ENCODE measurements around the gene BORCS8.

BORCS8 gene

DNA sequence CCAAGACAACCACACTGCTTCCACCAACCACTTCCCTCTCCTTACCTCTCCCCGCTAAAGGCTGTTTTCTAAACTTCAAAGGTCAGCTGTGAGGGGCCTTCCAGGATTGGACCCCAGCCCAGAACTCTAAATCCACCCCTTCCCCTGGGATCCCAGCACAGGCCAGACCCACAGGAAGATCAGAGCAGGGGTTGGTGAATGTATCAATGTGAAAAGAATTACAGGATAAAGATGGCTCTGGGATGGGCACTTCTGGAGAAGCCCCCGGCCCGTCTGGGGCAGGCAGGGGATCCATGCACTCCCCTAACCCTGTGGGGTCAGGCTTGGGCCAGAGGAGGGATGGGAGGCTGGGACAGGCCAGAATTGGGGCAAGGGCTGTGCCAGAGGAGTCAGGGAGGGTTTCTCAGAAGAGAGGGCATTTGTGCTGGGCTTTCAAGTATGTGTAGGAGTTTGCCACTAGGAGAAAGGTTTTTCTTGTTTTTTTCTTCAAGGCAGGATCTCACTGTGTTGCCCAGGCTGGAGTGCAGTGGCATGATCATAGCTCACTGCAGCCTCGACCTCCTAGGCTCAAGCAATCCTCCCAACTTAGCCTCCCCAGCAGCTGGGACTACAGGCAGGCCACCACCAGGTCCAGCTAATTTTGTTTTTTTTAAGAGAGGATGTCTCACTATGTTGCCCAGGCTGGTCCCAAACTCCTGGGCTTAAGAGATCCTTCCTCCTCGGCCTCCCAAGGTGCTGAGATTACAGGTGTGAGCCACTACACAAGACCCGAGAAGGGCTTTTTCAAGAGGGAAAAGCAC lies 20.9 kb downstream of the BORCS8 start:
- TF ChIP-seq, protein P1, sequence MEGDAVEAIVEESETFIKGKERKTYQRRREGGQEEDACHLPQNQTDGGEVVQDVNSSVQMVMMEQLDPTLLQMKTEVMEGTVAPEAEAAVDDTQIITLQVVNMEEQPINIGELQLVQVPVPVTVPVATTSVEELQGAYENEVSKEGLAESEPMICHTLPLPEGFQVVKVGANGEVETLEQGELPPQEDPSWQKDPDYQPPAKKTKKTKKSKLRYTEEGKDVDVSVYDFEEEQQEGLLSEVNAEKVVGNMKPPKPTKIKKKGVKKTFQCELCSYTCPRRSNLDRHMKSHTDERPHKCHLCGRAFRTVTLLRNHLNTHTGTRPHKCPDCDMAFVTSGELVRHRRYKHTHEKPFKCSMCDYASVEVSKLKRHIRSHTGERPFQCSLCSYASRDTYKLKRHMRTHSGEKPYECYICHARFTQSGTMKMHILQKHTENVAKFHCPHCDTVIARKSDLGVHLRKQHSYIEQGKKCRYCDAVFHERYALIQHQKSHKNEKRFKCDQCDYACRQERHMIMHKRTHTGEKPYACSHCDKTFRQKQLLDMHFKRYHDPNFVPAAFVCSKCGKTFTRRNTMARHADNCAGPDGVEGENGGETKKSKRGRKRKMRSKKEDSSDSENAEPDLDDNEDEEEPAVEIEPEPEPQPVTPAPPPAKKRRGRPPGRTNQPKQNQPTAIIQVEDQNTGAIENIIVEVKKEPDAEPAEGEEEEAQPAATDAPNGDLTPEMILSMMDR (IDR thresholded peaks at IDR 0.05; ENCODE audit: low read depth, low read length, missing control alignments): no peak
- Histone ChIP-seq H3K36me3 (replicated peaks) (no peaks in the 10 kb centered on the region), H3K27ac (no peak overlapping the region), H3K27me3 (replicated peaks) (no peaks in the 10 kb centered on the region), H3K4me3 (ENCODE audit: low read depth, low read length) (no peak overlapping the region)
- DNase-seq: no peak
- in situ Hi-C loops (cut with HindIII; ENCODE audit: low pct_ligation_motif_present, low sequenced_read_pairs): no loop called here

DNA sequence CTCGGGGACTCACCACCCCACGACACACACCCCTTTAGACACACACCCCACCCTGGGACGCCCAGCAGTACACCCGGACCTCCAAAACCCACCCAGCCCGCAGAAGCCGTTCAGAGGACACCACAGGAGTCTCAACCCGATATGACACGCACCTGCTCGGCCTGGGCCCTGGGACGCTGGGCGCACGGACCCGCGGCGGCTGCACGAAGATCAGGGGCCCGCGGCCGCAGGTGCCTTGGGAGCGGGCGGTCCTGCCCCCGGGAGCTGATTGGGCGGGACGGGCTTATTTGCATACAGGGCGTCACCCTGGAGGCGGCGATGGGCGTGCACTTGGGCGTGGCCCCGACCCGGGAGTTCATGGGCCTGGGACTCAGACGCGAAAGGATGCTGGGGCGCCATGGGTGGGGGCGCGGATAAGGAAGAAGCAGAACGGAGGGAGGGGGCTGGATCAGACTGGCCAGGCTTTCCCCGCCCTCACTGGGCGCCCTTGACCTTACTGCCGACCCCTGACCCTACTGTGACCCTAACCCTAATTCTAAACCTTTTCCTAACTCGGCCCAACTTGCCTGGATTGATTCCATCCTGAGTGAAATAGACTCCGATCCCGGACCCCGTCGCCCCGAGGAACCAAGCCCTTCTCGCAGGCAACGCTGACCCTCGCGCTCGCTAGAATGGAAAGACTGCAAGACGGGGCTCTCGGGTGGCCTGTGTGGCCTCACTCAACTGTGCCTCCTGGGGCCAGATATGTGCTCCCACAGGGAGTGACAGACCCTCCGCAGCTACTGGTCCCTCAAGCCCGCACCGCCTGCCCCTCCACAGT lies 21.7 kb downstream of the BORCS8 start, which contains the start of gene MEF2B:
MEF2B (minus strand) TSS at position 211 of the 820 bp plus-strand sequence. CDS start 19,528 bp downstream, outside the sequence.
- TF ChIP-seq, protein P1 (IDR thresholded peaks at IDR 0.05; ENCODE audit: low read depth, low read length, missing control alignments): no peak
- no peak within 1 kb of the TSS for H3K4me3 ChIP-seq (ENCODE audit: low read depth, low read length)
- H3K27me3 ChIP-seq (replicated peaks): no peaks in the 10 kb centered on the region
- no peak within 1 kb of the TSS for H3K27ac ChIP-seq
- in situ Hi-C loops (cut with HindIII; ENCODE audit: low pct_ligation_motif_present, low sequenced_read_pairs): no loop called here
- no peaks in the 10 kb centered on the region for H3K36me3 ChIP-seq (replicated peaks)
- peak; percentile 56 for DNase-seq

DNA sequence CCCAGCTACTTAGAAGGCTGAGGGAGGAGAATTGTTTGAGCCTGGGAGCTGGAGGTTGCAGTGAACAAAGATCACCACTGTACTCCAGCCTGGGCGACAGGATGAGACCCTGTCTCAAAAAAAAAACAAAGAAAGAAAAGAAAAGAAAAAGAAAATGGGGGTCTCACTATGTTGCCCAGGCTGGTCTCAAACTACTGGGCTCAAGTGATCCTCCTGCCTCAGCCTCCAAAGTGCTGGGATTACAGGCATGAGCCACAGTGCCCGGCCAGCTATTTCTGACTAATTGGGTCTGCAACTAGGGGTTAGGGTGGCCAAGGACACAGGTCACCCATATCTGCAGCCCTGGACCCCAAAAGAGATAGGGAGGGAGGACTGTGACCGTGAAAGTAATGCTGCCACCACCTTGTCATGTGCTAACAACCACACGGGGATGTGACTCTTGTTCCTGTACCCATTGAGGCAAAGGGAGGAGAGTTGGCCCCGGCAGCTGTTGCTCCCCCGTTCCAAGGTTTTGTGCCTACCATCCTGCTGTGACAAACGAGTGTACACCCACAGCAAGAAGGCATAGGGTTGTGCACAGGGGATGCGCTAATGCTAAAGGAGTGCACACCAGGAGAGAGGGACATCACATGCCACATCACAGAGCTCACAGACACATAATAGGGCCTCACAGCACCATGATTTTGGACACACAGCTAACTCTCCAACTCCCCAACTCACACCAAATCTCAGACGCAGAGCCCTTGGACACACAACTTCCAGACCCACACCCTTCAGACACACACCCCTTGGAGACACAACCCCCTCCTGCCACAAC lies 22.5 kb downstream of the BORCS8 start:
- in situ Hi-C loops (cut with HindIII; ENCODE audit: low pct_ligation_motif_present, low sequenced_read_pairs): no loop called here

DNA sequence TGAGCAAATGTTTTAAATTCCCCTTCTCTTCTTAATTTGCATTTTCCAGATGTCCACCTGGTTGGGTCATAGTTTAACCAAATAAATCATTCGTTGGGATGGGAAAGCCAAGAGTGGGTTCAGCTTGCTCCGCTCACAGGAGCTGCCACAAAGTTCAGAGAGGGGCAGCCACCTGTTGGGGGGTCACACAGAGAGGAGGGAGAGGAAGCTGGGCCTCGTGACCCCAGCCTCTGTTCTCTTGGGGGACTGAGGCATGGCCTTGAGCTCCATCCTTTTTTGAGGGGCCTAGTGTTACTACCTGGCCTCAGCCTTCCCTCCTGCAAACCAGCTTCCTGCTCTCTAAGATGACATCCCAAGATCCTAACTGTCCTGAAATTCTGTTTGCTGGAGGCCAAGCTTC lies 24.3 kb downstream of the BORCS8 start:
- Histone ChIP-seq H3K36me3 (replicated peaks) (no peaks in the 10 kb centered on the region), H3K27ac (no peak overlapping the region), H3K4me3 (ENCODE audit: low read depth, low read length) (no peak overlapping the region), H3K27me3 (replicated peaks) (no peaks in the 10 kb centered on the region)
- in situ Hi-C loops (cut with HindIII; ENCODE audit: low pct_ligation_motif_present, low sequenced_read_pairs): no loop called here
- TF ChIP-seq, protein P1 (IDR thresholded peaks at IDR 0.05; ENCODE audit: low read depth, low read length, missing control alignments): no peak
- no peak for DNase-seq

More for the DNA sequence above, 22.5 kb downstream of the BORCS8 start:
- DNase-seq: no peak
- H3K27ac ChIP-seq: no peak overlapping the region
- H3K27me3 ChIP-seq (replicated peaks): no peaks in the 10 kb centered on the region
- H3K4me3 ChIP-seq (ENCODE audit: low read depth, low read length): no peak overlapping the region
- H3K36me3 ChIP-seq (replicated peaks): no peaks in the 10 kb centered on the region
- TF ChIP-seq, protein P1 (IDR thresholded peaks at IDR 0.05; ENCODE audit: low read depth, low read length, missing control alignments): no peak

DNA sequence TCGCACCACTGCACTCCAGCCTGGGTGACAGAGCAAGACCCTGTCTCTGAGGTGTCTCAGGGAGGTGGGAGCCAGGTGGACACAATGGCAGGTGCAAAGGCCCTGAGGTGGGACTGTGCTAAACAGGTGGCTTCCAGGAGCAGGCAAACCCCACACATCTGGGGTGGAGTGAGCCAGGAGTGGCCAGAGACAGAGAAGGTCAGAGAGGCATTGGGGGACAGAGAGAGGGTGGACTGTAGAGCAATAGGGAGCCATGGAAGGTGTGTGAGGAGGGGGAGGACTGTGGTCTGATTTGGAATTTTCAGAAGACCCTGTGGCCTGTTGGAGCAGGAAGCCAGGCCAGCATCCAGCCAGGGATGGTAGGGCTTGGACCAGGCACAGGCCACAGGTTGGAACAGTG lies 26.6 kb downstream of the BORCS8 start:
- DNase-seq: no peak
- Histone ChIP-seq H3K4me3 (ENCODE audit: low read depth, low read length) (no peak overlapping the region), H3K36me3 (replicated peaks) (no peaks in the 10 kb centered on the region), H3K27me3 (replicated peaks) (no peaks in the 10 kb centered on the region), H3K27ac (no peak overlapping the region)
- in situ Hi-C loops (cut with HindIII; ENCODE audit: low pct_ligation_motif_present, low sequenced_read_pairs): no loop called here
- TF ChIP-seq, protein P1 (IDR thresholded peaks at IDR 0.05; ENCODE audit: low read depth, low read length, missing control alignments): no peak

All from brain microvascular endothelial cell (primary cell).